HEK293T (cell line): ENCODE measurements around the gene GLB1L3.

Source experiments
- ARNT ChIP-seq: fragments of 450-650 bp; IDR thresholded peaks from 2 replicates; pipeline ENCODE4 v1.6.1; 2017; ENCODE audit warnings: mild to moderate bottlenecking
- BHLHE40 ChIP-seq: fragments of 450-650 bp; IDR thresholded peaks from 2 replicates; pipeline ENCODE4 v1.6.1; 2016; ENCODE audit warnings: mild to moderate bottlenecking, moderate library complexity, borderline replicate concordance
- FOXK2 ChIP-seq: fragments of 450-650 bp; IDR thresholded peaks from 2 replicates; pipeline ENCODE4 v1.6.1; 2016; ENCODE audit warnings: mild to moderate bottlenecking
- HDGF ChIP-seq: fragments of 450-650 bp; IDR thresholded peaks from 2 replicates; pipeline ENCODE4 v1.6.1; 2017; ENCODE audit warnings: antibody characterized with exemption, borderline replicate concordance
- L3MBTL2 ChIP-seq: fragments of 450-650 bp; conservative IDR thresholded peaks from 2 replicates; pipeline ENCODE4 v1.6.1; 2016; ENCODE audit warnings: mild to moderate bottlenecking
- LEF1 ChIP-seq: fragments of 450-650 bp; IDR thresholded peaks from 2 replicates; pipeline ENCODE4 v1.6.1; 2017; ENCODE audit warnings: mild to moderate bottlenecking, borderline replicate concordance
- PKNOX1 ChIP-seq: fragments of 450-650 bp; IDR thresholded peaks from 2 replicates; pipeline ENCODE4 v1.6.1; 2016
- SP1 ChIP-seq: fragments of 450-650 bp; IDR thresholded peaks from 2 replicates; pipeline ENCODE4 v1.6.1; 2017
- SUZ12 ChIP-seq: fragments of 450-650 bp; IDR thresholded peaks from 2 replicates; pipeline ENCODE4 v1.6.1; 2016; ENCODE audit warnings: mild to moderate bottlenecking

- TF ChIP-seq FOXK2 (no peak), HDGF (no peak), PKNOX1 (no peak), BHLHE40 (no peak), SUZ12 (no peak), LEF1 (no peak), L3MBTL2 (no peak), ARNT (no peak), SP1 (no peak)
Observed at GRCh38 chr11:134313379-134313778, 37.2 kb downstream of the GLB1L3 start.
